ENCODE data around the gene PDZRN3.

Gene PDZRN3

DNA sequence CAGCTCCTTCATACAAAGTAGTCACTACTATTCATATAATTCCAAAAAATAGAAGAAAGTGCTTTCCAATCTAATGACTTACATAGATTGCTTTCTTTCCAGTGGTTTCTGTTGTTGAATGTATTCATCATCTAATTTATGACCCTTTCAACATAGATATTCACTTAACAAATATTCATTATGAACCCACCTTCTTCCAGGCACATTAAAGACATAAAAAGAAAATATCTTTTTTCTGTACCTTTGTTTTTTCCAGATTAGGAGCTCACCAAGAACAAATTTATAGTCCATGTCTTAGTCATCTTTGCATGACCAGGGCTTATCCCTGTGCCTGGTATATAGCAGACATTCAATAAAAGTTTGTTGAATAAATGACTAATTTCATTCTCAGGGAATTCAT lies 32.4 kb upstream of the PDZRN3 start:
- TF ChIP-seq POLR2AphosphoS5 (IDR thresholded peaks at IDR 0.05; ENCODE audit: low read depth, low read length) (no peak), SIN3A (IDR thresholded peaks at IDR 0.05; ENCODE audit: borderline replicate concordance, insufficient read depth, low read length) (no peak), TAF1 (IDR thresholded peaks at IDR 0.05; ENCODE audit: borderline replicate concordance, insufficient read depth, low read length) (no peak), FOXP2 (optimal IDR thresholded peaks at IDR 0.05; ENCODE audit: borderline replicate concordance, extremely low read depth, extremely low read length, insufficient read depth) (no peak)
- TF ChIP-seq, protein P1, sequence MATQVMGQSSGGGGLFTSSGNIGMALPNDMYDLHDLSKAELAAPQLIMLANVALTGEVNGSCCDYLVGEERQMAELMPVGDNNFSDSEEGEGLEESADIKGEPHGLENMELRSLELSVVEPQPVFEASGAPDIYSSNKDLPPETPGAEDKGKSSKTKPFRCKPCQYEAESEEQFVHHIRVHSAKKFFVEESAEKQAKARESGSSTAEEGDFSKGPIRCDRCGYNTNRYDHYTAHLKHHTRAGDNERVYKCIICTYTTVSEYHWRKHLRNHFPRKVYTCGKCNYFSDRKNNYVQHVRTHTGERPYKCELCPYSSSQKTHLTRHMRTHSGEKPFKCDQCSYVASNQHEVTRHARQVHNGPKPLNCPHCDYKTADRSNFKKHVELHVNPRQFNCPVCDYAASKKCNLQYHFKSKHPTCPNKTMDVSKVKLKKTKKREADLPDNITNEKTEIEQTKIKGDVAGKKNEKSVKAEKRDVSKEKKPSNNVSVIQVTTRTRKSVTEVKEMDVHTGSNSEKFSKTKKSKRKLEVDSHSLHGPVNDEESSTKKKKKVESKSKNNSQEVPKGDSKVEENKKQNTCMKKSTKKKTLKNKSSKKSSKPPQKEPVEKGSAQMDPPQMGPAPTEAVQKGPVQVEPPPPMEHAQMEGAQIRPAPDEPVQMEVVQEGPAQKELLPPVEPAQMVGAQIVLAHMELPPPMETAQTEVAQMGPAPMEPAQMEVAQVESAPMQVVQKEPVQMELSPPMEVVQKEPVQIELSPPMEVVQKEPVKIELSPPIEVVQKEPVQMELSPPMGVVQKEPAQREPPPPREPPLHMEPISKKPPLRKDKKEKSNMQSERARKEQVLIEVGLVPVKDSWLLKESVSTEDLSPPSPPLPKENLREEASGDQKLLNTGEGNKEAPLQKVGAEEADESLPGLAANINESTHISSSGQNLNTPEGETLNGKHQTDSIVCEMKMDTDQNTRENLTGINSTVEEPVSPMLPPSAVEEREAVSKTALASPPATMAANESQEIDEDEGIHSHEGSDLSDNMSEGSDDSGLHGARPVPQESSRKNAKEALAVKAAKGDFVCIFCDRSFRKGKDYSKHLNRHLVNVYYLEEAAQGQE (IDR thresholded peaks at IDR 0.05; ENCODE audit: insufficient read depth in 1 of 2, low read depth in 2 of 2, low read length in 2 of 2): no peak

DNA sequence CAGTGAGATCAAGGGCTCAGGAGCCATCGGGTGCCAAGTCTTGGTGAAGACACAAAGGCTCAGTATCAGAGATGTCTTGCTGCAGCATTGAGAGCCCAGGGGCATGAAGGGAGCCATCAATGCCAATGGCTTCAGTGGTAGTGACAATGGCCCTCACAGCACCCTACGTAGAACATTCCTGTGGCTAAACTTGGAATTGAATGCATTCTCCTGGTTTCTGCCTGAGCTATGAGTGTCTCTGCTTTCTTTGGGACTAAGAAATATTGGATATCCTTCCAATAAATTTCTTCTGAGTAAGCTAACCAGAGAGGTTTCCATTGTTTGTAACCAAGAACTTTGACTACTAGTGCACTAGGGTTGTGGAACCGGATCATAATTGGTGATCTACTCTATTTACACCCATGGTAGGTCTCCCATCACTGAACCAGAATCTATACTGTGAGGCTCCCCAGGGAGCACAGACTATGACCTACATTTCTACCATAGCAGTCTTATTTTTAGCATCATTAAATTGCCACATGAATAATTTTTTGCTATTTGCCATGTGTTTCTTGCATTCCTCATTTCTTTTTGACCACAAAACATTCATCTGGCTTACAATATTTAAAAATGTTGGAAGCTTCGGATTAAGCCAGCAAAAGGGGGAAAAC lies 31.6 kb upstream of the PDZRN3 start:
- TF ChIP-seq POLR2AphosphoS5 (IDR thresholded peaks at IDR 0.05; ENCODE audit: low read depth, low read length): no peak
- TF ChIP-seq, protein P1 (IDR thresholded peaks at IDR 0.05; ENCODE audit: insufficient read depth in 1 of 2, low read depth in 2 of 2, low read length in 2 of 2): no peak
- TF ChIP-seq TAF1 (IDR thresholded peaks at IDR 0.05; ENCODE audit: borderline replicate concordance, insufficient read depth, low read length): no peak
- TF ChIP-seq SIN3A (IDR thresholded peaks at IDR 0.05; ENCODE audit: borderline replicate concordance, insufficient read depth, low read length): no peak
- TF ChIP-seq FOXP2 (optimal IDR thresholded peaks at IDR 0.05; ENCODE audit: borderline replicate concordance, extremely low read depth, extremely low read length, insufficient read depth): no peak

DNA sequence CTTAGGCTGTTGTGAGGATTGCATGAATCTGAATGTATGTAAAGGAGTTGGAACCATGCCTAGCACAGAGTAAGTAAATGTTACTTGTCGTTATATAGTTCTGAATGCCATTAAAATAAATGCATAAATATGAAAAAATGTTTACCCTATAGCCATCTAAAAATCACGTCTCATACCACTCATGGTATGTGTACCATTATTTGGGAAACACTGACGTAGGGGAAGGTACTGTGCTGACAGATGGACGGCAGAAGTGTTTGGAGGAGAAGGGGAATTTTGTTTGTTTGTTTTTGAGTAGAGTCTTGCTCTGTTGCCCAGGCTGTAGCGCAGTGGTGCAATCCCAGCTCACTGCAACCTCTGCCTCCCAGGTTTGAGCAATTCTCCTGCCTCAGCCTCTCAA lies 30.5 kb upstream of the PDZRN3 start:
- TF ChIP-seq SIN3A (IDR thresholded peaks at IDR 0.05; ENCODE audit: borderline replicate concordance, insufficient read depth, low read length): no peak
- no peak for TF ChIP-seq TAF1 (IDR thresholded peaks at IDR 0.05; ENCODE audit: borderline replicate concordance, insufficient read depth, low read length)
- TF ChIP-seq FOXP2 (optimal IDR thresholded peaks at IDR 0.05; ENCODE audit: borderline replicate concordance, extremely low read depth, extremely low read length, insufficient read depth): no peak
- TF ChIP-seq POLR2AphosphoS5 (IDR thresholded peaks at IDR 0.05; ENCODE audit: low read depth, low read length): no peak
- TF ChIP-seq, protein P1 (IDR thresholded peaks at IDR 0.05; ENCODE audit: insufficient read depth in 1 of 2, low read depth in 2 of 2, low read length in 2 of 2): no peak

DNA sequence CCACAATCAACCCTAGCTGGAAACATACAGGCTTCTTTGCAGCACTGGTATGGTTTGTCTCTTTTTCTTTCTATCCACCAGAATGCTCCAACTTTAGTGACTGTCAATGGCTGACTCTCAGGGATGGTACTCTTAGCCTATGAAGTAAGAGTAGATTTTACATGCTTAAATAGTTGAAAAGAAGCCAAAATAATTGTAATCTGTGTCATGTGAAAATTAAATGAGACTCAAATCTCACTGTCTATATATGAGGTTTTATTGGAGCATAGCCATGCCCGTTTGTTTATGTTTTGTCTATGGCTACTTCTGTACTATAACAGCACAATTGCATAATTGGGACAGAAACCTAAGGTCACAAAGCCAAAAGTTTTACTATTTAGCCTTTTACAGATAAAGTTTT lies 29.1 kb upstream of the PDZRN3 start:
- TF ChIP-seq, protein P1 (IDR thresholded peaks at IDR 0.05; ENCODE audit: insufficient read depth in 1 of 2, low read depth in 2 of 2, low read length in 2 of 2): no peak
- TF ChIP-seq POLR2AphosphoS5 (IDR thresholded peaks at IDR 0.05; ENCODE audit: low read depth, low read length) (no peak), FOXP2 (optimal IDR thresholded peaks at IDR 0.05; ENCODE audit: borderline replicate concordance, extremely low read depth, extremely low read length, insufficient read depth) (no peak), TAF1 (IDR thresholded peaks at IDR 0.05; ENCODE audit: borderline replicate concordance, insufficient read depth, low read length) (no peak), SIN3A (IDR thresholded peaks at IDR 0.05; ENCODE audit: borderline replicate concordance, insufficient read depth, low read length) (no peak)
